T-helper 1 cell treated with Interleukin-12 subunit alpha and Interleukin-12 subunit beta and Interleukin-4 antibody, amounts not matched to agents 30 μg/mL and 1 μg/mL, for 36 hours (primary cell): ENCODE data around the gene BMI1.

Experiments used
- H3K27ac Mint-ChIP-seq: one replicate; pipeline ENCODE4 v1.8.0; 2021; ENCODE audit warnings: mild to moderate bottlenecking, mixed read lengths
- H3K27me3 Mint-ChIP-seq: one replicate; pipeline ENCODE4 v1.8.0; 2021; ENCODE audit warnings: low read depth, mixed read lengths
- H3K36me3 Mint-ChIP-seq: one replicate; pipeline ENCODE4 v1.8.0; 2021; ENCODE audit warnings: low read depth, mixed read lengths
- H3K4me1 Mint-ChIP-seq: one replicate; pipeline ENCODE4 v1.8.0; 2021; ENCODE audit warnings: low read depth, mixed read lengths
- H3K4me3 Mint-ChIP-seq: one replicate; pipeline ENCODE4 v1.8.0; 2021; ENCODE audit warnings: mild to moderate bottlenecking, moderate library complexity, mixed read lengths
- H3K9me3 Mint-ChIP-seq: one replicate; pipeline ENCODE4 v1.8.0; 2021; ENCODE audit warnings: mixed read lengths

The BMI1 gene

DNA sequence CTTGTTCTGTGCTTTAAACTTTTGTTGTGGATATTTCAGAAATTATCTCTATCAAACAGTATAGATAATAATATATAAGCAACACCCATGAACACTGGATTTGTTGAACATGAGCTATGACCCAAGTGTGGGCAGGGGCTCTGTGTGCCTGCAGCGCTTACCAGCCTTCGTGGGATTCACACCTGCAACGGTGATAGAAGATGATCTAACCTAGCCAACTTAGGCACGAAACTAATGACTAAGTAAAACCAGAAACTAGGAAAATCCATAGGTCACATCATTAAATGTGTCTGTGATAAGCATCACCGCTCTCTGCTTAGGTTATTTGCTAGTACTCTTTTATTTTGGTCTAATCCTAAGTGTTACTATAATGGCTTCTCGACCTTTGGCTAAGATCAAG lies 42.4 kb downstream of the BMI1 start:
- Mint-ChIP-seq H3K4me3 (no peak overlapping the region), H3K4me1 (peaks cover 13% of the 10 kb centered on the region), H3K27ac (no peak overlapping the region), H3K9me3 (no peaks in the 10 kb centered on the region), H3K27me3 (no peaks in the 10 kb centered on the region), H3K36me3 (no peaks in the 10 kb centered on the region)

DNA sequence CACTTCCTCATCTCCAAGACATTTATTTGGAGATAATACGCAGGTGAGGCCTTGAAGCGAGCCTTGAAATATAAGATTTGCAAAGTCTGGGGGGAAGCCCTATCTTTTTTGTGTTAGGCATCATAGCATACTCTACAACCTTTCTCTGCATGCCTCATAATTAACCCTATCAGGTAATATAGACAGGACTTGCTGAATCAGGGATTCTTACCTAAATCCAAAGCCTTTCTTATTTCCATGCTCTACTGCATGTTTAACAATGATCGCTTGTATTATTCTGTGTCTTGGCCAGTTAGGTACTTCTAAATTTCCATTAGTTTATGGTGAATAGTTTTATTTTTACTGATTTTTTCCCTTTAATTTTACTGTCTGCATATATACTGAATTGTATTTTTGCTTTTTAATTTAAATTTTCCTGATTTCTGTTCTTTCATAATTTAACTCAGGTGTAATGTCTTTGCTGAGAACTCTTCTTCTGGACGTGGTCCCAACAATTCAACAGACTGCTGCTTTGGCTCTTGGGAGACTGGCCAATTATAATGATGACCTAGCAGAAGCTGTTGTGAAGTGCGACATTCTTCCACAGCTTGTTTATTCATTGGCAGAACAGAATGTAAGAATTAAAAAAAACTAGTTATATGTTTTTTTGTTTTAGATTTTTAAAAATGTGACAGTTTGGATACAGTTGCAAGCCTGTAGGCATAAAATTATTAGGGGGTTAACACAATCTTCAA lies 43.7 kb downstream of the BMI1 start:
- peaks cover 5% of the 10 kb centered on the region for H3K9me3 Mint-ChIP-seq
- no peaks in the 10 kb centered on the region for H3K27me3 Mint-ChIP-seq
- H3K4me1 Mint-ChIP-seq = peaks cover 20% of the 10 kb centered on the region
- no peak overlapping the region for H3K27ac Mint-ChIP-seq
- no peak overlapping the region for H3K4me3 Mint-ChIP-seq
- H3K36me3 Mint-ChIP-seq = peaks cover 1% of the 10 kb centered on the region

DNA sequence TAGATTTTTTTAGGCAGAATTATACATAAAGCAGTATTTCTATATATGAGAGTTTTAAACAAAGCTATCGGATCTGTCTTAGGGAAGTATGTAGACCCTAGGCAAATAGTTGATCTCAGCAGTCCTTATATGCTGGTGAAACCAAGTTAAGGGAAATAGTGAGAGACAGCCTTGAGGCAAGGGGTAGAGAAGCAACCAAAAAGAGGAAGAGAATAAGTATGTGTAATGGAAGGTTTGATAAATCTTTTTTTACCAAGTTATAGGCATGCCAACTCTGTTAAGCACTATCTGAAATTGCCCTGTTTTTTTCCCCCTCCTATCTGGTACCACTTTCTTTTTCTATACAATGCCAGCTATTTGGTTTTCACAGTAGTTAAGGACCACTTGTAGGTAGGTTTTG lies 44.3 kb downstream of the BMI1 start:
- peaks cover 23% of the 10 kb centered on the region for H3K4me1 Mint-ChIP-seq
- no peaks in the 10 kb centered on the region for H3K27me3 Mint-ChIP-seq
- H3K9me3 Mint-ChIP-seq = peaks cover 5% of the 10 kb centered on the region
- no peak overlapping the region for H3K4me3 Mint-ChIP-seq
- no peak overlapping the region for H3K27ac Mint-ChIP-seq
- H3K36me3 Mint-ChIP-seq = peaks cover 1% of the 10 kb centered on the region

DNA sequence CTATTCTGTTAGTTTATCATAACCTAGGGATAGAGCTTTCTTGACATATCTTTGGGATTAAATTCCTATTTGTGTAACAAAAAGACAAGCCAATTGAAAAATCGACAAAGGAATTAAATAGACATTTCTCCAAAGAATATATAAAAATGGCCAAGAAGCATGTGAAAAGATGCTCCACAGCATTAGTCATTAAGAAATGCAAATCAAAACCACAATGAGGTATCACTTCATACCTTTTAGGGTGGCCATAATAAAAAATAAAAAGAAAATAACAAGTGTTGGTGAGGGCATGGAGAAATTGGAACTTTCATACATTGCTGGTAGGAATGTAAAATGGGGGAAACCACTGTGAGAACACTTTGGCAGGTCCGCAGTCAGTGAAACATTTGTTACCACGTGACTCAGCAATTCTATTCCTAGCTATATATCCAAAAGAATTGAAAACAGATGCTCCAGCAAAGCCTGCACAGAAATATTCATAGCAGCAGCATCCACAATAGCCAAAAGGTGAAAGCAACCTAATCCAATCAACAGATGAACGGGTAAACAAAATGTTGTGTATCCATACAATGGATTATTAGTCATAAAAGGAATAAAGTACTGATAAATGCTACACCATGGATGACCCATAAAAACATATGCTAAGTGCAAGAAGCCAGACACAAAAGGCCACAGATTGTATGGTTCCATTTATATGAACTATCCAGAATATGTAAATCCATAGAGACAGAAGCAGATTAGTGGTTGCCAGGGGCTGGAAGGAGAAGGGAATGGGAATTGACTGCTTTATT lies 44.9 kb downstream of the BMI1 start:
- peaks cover 25% of the 10 kb centered on the region for H3K4me1 Mint-ChIP-seq
- H3K27ac Mint-ChIP-seq = no peak overlapping the region
- H3K36me3 Mint-ChIP-seq = peaks cover 1% of the 10 kb centered on the region
- H3K4me3 Mint-ChIP-seq = no peak overlapping the region
- H3K27me3 Mint-ChIP-seq = no peaks in the 10 kb centered on the region
- peaks cover 5% of the 10 kb centered on the region for H3K9me3 Mint-ChIP-seq

DNA sequence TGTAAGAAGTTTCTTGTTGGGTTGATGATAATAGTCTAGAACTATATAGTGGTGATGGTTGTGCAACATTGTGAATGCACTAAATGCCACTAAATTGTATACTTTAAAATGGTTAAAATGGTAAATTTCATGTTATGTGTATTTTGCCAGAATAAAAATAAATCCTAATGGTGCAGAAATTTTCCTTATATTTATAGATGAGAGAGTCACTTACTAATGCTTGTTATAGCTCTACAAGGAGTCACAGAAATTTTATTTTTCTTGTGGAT lies 45.5 kb downstream of the BMI1 start:
- Mint-ChIP-seq H3K4me3 (no peak overlapping the region), H3K9me3 (peaks cover 5% of the 10 kb centered on the region), H3K27me3 (no peaks in the 10 kb centered on the region), H3K4me1 (peaks cover 25% of the 10 kb centered on the region), H3K27ac (no peak overlapping the region), H3K36me3 (peaks cover 1% of the 10 kb centered on the region)

DNA sequence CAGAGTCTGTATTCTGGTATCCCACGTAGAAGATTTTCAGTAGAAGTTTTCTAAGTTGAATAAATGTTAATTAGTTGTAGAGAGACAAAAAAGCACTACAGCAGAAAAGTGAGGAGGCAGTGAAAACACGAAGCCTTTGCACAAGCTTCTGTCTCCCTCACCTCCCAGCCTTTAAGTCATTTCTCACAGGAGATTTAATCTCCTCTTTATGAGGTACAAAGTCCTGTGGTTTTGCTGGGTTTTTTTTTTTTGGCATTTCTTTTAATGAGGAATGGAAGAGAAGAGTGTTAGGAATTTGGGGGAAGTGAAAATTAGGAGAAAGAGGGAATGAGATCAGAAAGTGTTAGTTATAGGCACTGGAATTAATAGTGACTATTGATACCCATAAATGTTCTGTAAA lies 45.9 kb downstream of the BMI1 start:
- Mint-ChIP-seq H3K27ac (peak overlapping the region; percentile 66), H3K4me1 (peaks cover 25% of the 10 kb centered on the region), H3K36me3 (peaks cover 1% of the 10 kb centered on the region), H3K9me3 (peaks cover 5% of the 10 kb centered on the region), H3K4me3 (peak overlapping the region; percentile 59), H3K27me3 (no peaks in the 10 kb centered on the region)

DNA sequence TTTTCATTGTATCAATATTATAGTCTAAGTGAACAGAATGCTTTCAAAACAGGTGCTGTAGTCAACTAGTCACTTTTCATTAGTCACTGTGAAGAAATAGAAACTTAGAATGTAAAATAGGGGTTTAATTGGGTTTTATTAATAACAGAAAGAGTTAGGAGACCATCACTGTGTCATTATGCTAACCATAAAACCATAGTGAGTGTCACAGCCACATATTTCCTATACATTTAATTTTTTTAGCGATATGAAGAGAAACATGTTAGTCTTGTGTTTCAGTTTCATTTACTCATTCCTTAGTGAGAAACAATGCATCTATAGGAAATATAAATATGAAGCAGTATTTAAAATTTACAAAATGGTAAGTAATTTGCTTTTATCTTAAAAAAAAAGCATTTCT lies 46.6 kb downstream of the BMI1 start:
- peak overlapping the region; percentile 8 for H3K4me3 Mint-ChIP-seq
- H3K9me3 Mint-ChIP-seq = peaks cover 5% of the 10 kb centered on the region
- H3K36me3 Mint-ChIP-seq = peaks cover 1% of the 10 kb centered on the region
- peaks cover 25% of the 10 kb centered on the region for H3K4me1 Mint-ChIP-seq
- no peaks in the 10 kb centered on the region for H3K27me3 Mint-ChIP-seq
- H3K27ac Mint-ChIP-seq = peak overlapping the region; percentile 64

DNA sequence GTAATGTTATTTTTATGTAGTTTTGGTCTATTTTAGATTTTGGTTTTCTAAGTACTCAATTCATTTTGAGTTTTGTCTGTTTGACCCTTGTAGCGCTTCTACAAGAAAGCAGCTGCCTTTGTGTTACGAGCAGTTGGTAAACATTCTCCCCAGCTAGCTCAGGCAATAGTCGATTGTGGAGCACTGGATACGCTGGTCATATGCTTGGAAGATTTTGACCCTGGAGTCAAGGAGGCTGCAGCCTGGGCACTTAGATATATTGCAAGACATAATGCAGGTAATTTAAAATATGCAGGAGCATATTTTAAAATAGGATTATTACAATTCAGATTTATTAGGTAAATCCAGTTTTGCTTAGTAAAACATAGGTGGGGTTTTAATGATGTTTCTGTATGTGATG lies 47.5 kb downstream of the BMI1 start:
- Mint-ChIP-seq H3K4me3 (no peak overlapping the region), H3K4me1 (peaks cover 25% of the 10 kb centered on the region), H3K9me3 (peaks cover 5% of the 10 kb centered on the region), H3K27me3 (no peaks in the 10 kb centered on the region), H3K36me3 (peaks cover 1% of the 10 kb centered on the region), H3K27ac (no peak overlapping the region)

DNA sequence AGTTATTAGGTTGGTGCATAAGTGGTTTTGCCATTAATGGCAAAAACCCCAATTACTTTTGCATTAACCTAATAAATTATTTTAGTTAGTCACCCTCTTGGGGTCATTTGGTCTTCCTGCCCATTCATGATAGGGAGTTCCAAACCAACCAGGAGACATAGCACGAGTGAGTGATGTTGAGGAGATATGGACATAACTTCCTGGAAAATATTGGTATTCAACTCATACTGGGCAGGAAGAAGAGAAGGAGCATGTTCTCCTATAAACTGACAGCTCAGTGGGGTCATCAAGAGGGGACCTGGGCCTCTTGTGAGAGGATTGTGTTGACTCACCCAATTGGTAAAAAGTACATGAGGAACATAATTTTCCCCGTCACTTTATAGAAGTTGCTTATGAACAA lies 48.1 kb downstream of the BMI1 start:
- no peak overlapping the region for H3K4me3 Mint-ChIP-seq
- peaks cover 5% of the 10 kb centered on the region for H3K9me3 Mint-ChIP-seq
- H3K4me1 Mint-ChIP-seq = peaks cover 25% of the 10 kb centered on the region
- no peaks in the 10 kb centered on the region for H3K27me3 Mint-ChIP-seq
- peaks cover 1% of the 10 kb centered on the region for H3K36me3 Mint-ChIP-seq
- H3K27ac Mint-ChIP-seq = no peak overlapping the region

DNA sequence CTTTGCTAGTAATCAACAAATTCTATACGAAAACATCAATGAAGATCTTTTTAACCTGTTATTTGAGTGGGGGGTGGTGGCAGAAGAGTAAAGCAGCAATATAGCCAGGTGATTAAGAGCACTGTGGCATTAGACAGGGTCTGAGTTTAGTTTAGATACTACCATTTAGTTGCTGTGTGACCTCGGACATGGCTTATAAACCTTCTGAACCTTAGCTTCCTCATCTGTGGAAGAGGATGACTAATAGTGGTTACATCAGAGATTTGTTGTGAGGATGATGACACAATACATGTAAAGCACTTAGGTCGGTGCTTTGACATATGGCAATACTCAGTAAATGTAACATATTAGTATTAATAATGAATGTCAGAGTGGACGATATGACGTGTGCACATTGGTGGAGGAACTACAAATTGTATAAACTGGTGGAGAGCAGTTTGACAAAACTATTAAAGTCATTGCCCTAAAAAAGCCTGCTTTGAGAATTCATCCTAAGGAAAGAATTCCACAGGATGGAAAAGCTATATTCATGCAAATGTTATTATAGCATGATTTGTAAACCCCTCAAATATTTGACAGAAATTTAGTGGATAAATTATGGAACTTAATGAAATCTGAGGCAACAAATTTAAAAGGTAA lies 48.7 kb downstream of the BMI1 start:
- H3K36me3 Mint-ChIP-seq = peaks cover 1% of the 10 kb centered on the region
- peaks cover 5% of the 10 kb centered on the region for H3K9me3 Mint-ChIP-seq
- H3K27me3 Mint-ChIP-seq = no peaks in the 10 kb centered on the region
- H3K27ac Mint-ChIP-seq = no peak overlapping the region
- no peak overlapping the region for H3K4me3 Mint-ChIP-seq
- H3K4me1 Mint-ChIP-seq = peaks cover 25% of the 10 kb centered on the region

DNA sequence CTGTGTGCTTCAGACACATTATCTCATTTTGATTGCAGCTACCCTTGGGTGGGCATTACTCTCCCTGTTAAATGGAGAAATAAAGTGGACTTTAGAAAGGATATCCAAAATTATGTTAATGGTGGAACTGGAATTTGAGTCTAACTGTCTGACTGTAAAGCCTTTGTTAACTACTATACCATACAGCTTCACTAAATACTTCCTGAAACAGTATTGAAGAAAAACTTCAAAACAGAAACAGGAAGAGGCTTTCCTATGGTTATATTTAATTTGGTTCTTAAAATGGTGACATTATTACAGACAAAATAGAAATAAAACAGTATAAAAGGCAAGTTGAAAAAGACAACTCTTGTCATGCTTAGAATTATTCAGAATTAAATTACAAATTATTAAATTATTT lies 49.4 kb downstream of the BMI1 start:
- no peak overlapping the region for H3K4me3 Mint-ChIP-seq
- no peak overlapping the region for H3K27ac Mint-ChIP-seq

DNA sequence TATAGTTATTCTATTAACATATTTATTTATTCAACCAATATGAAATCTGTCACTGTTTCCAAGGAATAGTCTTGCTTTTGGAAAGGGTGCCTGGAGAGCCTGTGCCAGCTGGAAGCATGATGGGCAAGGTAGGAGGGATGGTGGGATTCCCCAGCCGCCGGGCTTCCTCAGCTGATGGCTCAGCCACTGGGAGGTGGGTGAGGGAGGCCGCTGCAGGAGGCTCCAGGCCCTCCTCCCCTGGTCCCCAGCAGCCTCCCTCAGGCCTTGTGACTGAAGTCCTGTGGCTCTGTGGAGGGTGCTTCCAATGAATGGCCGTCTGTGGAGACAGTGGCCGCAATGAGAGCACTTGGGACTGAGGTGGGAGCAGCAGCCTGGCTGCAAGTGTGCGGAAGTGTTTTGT lies 51.4 kb downstream of the BMI1 start:
- Mint-ChIP-seq H3K27ac (no peak overlapping the region), H3K36me3 (peaks cover 1% of the 10 kb centered on the region), H3K9me3 (peaks cover 5% of the 10 kb centered on the region), H3K4me3 (no peak overlapping the region), H3K4me1 (peaks cover 17% of the 10 kb centered on the region), H3K27me3 (no peaks in the 10 kb centered on the region)

More for the DNA sequence above, 49.4 kb downstream of the BMI1 start:
- H3K4me1 Mint-ChIP-seq = peaks cover 25% of the 10 kb centered on the region
- H3K9me3 Mint-ChIP-seq = peaks cover 5% of the 10 kb centered on the region
- H3K36me3 Mint-ChIP-seq = peaks cover 1% of the 10 kb centered on the region
- H3K27me3 Mint-ChIP-seq = no peaks in the 10 kb centered on the region

DNA sequence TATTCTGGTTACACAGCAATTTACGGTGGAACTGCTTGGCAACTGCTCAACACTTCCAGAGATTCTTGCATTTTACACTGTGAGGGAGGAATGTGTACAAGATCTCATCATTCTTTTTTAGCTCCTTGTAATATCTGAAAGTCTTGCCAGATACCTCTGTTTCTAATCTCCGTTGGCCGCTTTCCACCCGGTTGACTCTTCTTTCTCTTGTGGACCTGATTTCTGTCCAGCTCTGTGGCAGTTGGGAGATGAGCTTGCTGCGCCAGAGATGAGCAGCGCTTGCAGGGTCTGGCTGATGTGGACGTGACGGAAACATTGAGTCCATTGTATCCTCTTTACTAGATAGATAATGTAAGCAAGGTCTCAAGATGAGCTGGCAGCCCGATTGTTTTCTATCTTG lies 52.0 kb downstream of the BMI1 start:
- Mint-ChIP-seq H3K9me3 (peaks cover 5% of the 10 kb centered on the region), H3K36me3 (peaks cover 1% of the 10 kb centered on the region), H3K4me1 (peaks cover 12% of the 10 kb centered on the region), H3K27ac (no peak overlapping the region), H3K27me3 (no peaks in the 10 kb centered on the region), H3K4me3 (no peak overlapping the region)

DNA sequence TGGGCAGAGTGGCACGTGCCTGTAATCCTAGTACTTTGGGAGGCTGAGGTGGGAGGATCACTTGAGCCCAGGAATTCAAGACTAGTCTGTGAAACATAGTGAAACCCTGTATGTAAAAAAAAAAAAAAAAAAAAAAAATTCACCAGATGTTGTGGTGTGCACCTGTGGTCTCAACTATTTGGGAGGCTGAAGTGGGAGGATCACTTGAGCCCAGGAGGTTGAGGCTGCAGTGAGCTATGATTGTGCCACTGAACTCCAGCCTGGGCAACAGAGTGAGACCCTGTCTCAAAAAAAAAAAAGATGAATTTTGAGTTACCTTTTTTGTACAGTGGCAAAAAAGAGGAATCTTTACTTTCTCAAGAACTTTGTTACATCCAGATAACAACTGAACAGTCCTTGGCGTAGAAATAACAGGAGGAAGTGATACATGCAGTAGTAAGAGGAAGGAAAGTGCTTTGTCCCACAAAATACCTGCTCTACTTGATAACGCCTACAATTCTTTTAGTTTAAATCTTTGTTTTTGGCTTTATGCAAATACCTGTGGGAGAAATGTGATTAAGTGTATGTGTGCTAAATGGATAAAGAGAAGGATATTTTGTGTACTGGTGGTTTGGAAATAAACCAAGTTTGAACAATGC lies 53.7 kb downstream of the BMI1 start:
- no peaks in the 10 kb centered on the region for H3K36me3 Mint-ChIP-seq
- no peaks in the 10 kb centered on the region for H3K9me3 Mint-ChIP-seq
- H3K27me3 Mint-ChIP-seq = no peaks in the 10 kb centered on the region
- H3K27ac Mint-ChIP-seq = no peak overlapping the region
- H3K4me1 Mint-ChIP-seq = peaks cover 15% of the 10 kb centered on the region
- H3K4me3 Mint-ChIP-seq = no peak overlapping the region

DNA sequence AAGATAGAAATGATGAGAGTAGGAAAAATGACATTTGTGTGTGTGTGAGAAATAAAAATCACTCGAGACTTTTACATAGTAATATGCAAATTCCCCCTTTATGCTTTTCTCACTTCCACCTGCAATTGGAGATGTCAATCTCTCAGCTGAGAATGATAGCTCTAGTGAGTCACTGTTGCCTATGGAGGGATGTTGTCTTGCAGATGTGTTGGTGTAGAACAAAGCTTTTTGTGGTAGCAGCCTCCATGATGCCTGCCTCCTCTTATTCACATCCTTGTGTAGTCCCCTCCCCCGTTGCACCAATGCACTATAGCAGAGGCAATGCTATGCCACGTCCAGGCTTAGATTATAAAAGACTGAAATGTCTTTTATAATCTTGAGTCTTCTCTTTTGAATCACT lies 58.2 kb downstream of the BMI1 start:
- H3K36me3 Mint-ChIP-seq = no peaks in the 10 kb centered on the region
- peaks cover 15% of the 10 kb centered on the region for H3K4me1 Mint-ChIP-seq
- no peak overlapping the region for H3K27ac Mint-ChIP-seq
- no peaks in the 10 kb centered on the region for H3K27me3 Mint-ChIP-seq
- H3K4me3 Mint-ChIP-seq = no peak overlapping the region
- no peaks in the 10 kb centered on the region for H3K9me3 Mint-ChIP-seq
